ENCODE results near the gene DUSP16.

The DUSP16 gene

GRCh38 chr12:12436831-12437345 is 125.8 kb downstream of the DUSP16 start:
- no peak for DNase-seq

GRCh38 chr12:12433203-12433731 is 129.4 kb downstream of the DUSP16 start:
- DNase-seq, result no peak

- DNase-seq, result no peak
Observed at GRCh38 chr12:12432364-12432763, 130.3 kb downstream of the DUSP16 start.

GRCh38 chr12:12428961-12429657 is 133.6 kb downstream of the DUSP16 start:
- DNase-seq, result no peak

- no peak for DNase-seq
Observed at GRCh38 chr12:12428047-12428446, 134.6 kb downstream of the DUSP16 start.

GRCh38 chr12:12427568-12427967 is 135.1 kb downstream of the DUSP16 start:
- DNase-seq, result no peak

GRCh38 chr12:12425616-12426015 is 137.0 kb downstream of the DUSP16 start:
- DNase-seq, result no peak

- no peak for DNase-seq
Observed at GRCh38 chr12:12425001-12425400, 137.7 kb downstream of the DUSP16 start.

Measured in NCI-H1436 (cell line).